ENCODE data around the gene ADAMTS12. TPM values are rescaled to one million over a fixed set of nuclear protein-coding genes. Genes with fewer than 3 reads are reported as not detected.
"Not testable (repeated sequence)": the region's sequence is repeated elsewhere in the genome, so short reads cannot be mapped to it uniquely, and the experiment has no call there.

The ADAMTS12 gene
- total RNA-seq, 1 experiment from 2014 or later: 0.05 TPM

DNA sequence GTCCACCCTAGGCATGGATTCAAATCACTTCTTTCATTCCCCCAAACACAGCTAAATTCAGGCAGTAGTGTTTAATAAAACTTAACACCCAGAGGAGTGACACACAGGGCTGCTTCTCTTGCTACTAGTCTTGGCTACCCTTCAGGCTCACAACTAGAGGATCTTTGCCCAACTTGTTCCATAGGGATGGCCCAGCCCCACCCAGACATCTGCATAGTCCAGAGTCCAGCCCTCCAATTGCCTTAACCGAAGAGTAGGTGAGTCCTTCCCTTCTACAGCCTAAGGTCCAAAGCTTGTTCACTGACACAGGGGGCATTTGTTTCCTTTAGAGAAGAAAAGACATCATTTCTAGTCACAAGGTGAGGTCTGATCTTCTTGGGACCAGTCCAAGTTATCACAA lies 29.2 kb upstream of the ADAMTS12 start:
- H3K4me1 ChIP-seq (ENCODE audit: control insufficient read depth in 1 of 2, insufficient read depth in 2 of 2, low read length in 2 of 2): no peaks in the 10 kb centered on the region
- ChIA-PET CTCF (no interaction called here), POLR2A (no interaction called here), RAD21 (ENCODE audit: low non-redundant PET in 1 of 2, low total read pairs in 2 of 2, uncharacterized antibody in 2 of 2, unreplicated experiment in 2 of 2) (no interaction called here)
- H4K20me1 ChIP-seq (ENCODE audit: insufficient read depth): no peaks in the 10 kb centered on the region
- DNase-seq (ENCODE audit: low read depth, low spot score) (no peak), ATAC-seq (no peak)
- H3K4me2 ChIP-seq (ENCODE audit: low read length): no peak overlapping the region
- H3K27ac ChIP-seq (ENCODE audit: low read depth, low read length): no peak overlapping the region
- BruUV-seq (replicated peaks): no TSS peak
- no peaks in the 10 kb centered on the region for H3K9me3 ChIP-seq (ENCODE audit: control insufficient read depth in 1 of 2, insufficient read depth in 1 of 2, low read depth in 1 of 2, low read length in 2 of 2)
- H3K4me3 ChIP-seq (replicated peaks in 1 of 2; ENCODE audit: low read depth in 1 of 2, low read length in 2 of 2): no peak overlapping the region
- H3K27me3 ChIP-seq (ENCODE audit: insufficient read depth, low read length): peaks cover 22% of the 10 kb centered on the region; the same call in 1 of the 2 replicates
- no peaks in the 10 kb centered on the region for H3K79me2 ChIP-seq (ENCODE audit: insufficient read depth, low read length)
- no peak overlapping the region for H2AFZ ChIP-seq (ENCODE audit: low read depth, low read length, poor library complexity, severe bottlenecking)
- intact Hi-C loops (cut with micrococcal nuclease): no loop called here
- no peak overlapping the region for H3K9ac ChIP-seq (ENCODE audit: low read length)
- TF ChIP-seq POLR2AphosphoS5 (IDR thresholded peaks at IDR 0.05; ENCODE audit: low read depth, low read length): no peak
- no peak for TF ChIP-seq SIN3A (IDR thresholded peaks at IDR 0.05; ENCODE audit: low read depth)
- TF ChIP-seq SP1 (IDR thresholded peaks at IDR 0.05; ENCODE audit: low read depth): no peak
- no peaks in the 10 kb centered on the region for H3K36me3 ChIP-seq (ENCODE audit: control insufficient read depth in 1 of 2, insufficient read depth in 2 of 2, low read length in 2 of 2)
- H3K9me2 ChIP-seq (ENCODE audit: insufficient read depth): no peaks in the 10 kb centered on the region

DNA sequence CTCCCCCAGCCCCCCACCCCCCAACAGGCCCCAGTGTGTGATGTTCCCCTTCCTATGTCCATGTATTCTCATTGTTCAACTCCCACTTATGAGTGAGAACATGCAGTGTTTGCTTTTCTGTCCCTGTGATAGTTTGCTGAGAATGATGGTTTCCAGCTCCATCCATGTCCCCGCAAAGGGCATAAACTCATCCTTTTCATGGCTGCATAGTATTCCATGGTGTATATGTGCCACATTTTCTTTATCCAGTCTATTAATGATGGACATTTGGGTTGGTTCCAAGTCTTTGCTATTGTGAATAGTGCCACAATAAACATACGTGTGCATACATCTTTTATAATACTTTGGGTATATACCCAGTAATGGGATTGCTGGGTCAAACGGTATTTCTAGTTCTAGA lies 23.1 kb upstream of the ADAMTS12 start:
- H3K79me2 ChIP-seq (ENCODE audit: insufficient read depth, low read length); H3K36me3 ChIP-seq (ENCODE audit: control insufficient read depth in 1 of 2, insufficient read depth in 2 of 2, low read length in 2 of 2); DNase-seq (ENCODE audit: low read depth, low spot score); RAD21 ChIA-PET (ENCODE audit: low non-redundant PET in 1 of 2, low total read pairs in 2 of 2, uncharacterized antibody in 2 of 2, unreplicated experiment in 2 of 2); H3K9me3 ChIP-seq (ENCODE audit: control insufficient read depth in 1 of 2, insufficient read depth in 1 of 2, low read depth in 1 of 2, low read length in 2 of 2); H3K4me1 ChIP-seq (ENCODE audit: control insufficient read depth in 1 of 2, insufficient read depth in 2 of 2, low read length in 2 of 2); H3K27ac ChIP-seq (ENCODE audit: low read depth, low read length); BruUV-seq (replicated peaks); intact Hi-C loops (cut with micrococcal nuclease); POLR2A ChIA-PET; H2AFZ ChIP-seq (ENCODE audit: low read depth, low read length, poor library complexity, severe bottlenecking); H3K4me2 ChIP-seq (ENCODE audit: low read length); H3K4me3 ChIP-seq (replicated peaks in 1 of 2; ENCODE audit: low read depth in 1 of 2, low read length in 2 of 2); H3K9me2 ChIP-seq (ENCODE audit: insufficient read depth); ATAC-seq; CTCF ChIA-PET; H4K20me1 ChIP-seq (ENCODE audit: insufficient read depth); H3K9ac ChIP-seq (ENCODE audit: low read length): not testable (repeated sequence)
- H3K27me3 ChIP-seq (ENCODE audit: insufficient read depth, low read length): peaks cover 16% of the 10 kb centered on the region; the same call in 1 of the 2 replicates

DNA sequence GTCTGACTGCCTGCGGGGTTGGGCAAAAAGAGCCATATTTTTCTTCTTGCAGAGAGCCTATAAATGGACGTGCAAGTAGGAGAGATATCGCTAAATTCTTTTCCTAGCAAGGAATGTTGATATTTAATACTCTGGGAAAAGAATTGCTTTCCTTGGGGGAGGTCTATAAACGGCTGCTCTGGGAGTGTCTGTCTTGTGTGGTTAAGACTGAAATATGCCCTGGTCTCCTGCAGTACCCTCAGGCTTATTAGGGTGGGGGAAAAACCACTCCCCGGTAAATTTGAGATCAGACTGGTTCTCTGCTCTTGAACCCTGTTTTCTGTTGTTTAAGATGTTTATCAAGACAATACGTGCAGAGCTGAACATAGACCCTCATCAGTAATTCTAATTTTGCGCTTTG lies 14.5 kb upstream of the ADAMTS12 start:
- H3K27ac ChIP-seq (ENCODE audit: low read depth, low read length); H3K4me3 ChIP-seq (replicated peaks in 1 of 2; ENCODE audit: low read depth in 1 of 2, low read length in 2 of 2); ATAC-seq; H3K9ac ChIP-seq (ENCODE audit: low read length); H3K36me3 ChIP-seq (ENCODE audit: control insufficient read depth in 1 of 2, insufficient read depth in 2 of 2, low read length in 2 of 2); CTCF ChIA-PET; H3K4me1 ChIP-seq (ENCODE audit: control insufficient read depth in 1 of 2, insufficient read depth in 2 of 2, low read length in 2 of 2); POLR2A ChIA-PET; H3K4me2 ChIP-seq (ENCODE audit: low read length); H4K20me1 ChIP-seq (ENCODE audit: insufficient read depth); DNase-seq (ENCODE audit: low read depth, low spot score); H3K9me2 ChIP-seq (ENCODE audit: insufficient read depth); H3K79me2 ChIP-seq (ENCODE audit: insufficient read depth, low read length); H2AFZ ChIP-seq (ENCODE audit: low read depth, low read length, poor library complexity, severe bottlenecking); RAD21 ChIA-PET (ENCODE audit: low non-redundant PET in 1 of 2, low total read pairs in 2 of 2, uncharacterized antibody in 2 of 2, unreplicated experiment in 2 of 2); intact Hi-C loops (cut with micrococcal nuclease); H3K9me3 ChIP-seq (ENCODE audit: control insufficient read depth in 1 of 2, insufficient read depth in 1 of 2, low read depth in 1 of 2, low read length in 2 of 2); BruUV-seq (replicated peaks): not testable (repeated sequence)
- H3K27me3 ChIP-seq (ENCODE audit: insufficient read depth, low read length): peaks cover 14% of the 10 kb centered on the region; the same call in 1 of the 2 replicates

Data from HCT116 (cell line).